Measurements from ENCODE around the gene OR9A4.
A peak's percentile ranks its signal among the peaks of the same experiment; 100 is the strongest.

OR9A4 gene

DNA sequence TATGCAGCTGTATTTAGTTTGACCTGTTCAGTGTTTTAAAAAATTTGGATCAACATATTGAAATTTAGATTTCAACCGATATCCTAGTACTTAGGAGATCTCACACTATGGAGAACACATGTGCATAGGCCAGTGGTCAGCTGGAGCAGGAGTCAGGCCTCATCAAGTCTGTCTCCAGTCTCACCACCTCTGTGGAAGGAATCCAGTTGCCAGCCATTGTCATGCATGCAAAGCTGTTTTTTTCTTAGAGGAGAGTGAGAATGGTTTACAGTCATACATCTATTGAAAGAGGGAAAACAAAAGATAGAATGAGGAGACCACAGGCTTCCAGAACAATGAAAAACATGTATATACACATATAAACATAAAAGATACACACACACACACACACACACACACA, 38.1 kb downstream of the OR9A4 start (continued):
- TF ChIP-seq, protein P1, sequence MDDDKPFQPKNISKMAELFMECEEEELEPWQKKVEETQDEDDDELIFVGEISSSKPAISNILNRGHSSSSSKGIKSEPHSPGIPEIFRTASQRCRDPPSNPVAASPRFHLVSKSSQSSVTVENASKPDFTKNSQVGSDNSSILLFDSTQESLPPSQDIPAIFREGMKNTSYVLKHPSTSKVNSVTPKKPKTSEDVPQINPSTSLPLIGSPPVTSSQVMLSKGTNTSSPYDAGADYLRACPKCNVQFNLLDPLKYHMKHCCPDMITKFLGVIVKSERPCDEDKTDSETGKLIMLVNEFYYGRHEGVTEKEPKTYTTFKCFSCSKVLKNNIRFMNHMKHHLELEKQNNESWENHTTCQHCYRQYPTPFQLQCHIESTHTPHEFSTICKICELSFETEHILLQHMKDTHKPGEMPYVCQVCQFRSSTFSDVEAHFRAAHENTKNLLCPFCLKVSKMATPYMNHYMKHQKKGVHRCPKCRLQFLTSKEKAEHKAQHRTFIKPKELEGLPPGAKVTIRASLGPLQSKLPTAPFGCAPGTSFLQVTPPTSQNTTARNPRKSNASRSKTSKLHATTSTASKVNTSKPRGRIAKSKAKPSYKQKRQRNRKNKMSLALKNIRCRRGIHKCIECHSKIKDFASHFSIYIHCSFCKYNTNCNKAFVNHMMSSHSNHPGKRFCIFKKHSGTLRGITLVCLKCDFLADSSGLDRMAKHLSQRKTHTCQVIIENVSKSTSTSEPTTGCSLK (tag by site-specific recombination; IDR thresholded peaks at IDR 0.05): no peak
- TF ChIP-seq, protein P2, sequence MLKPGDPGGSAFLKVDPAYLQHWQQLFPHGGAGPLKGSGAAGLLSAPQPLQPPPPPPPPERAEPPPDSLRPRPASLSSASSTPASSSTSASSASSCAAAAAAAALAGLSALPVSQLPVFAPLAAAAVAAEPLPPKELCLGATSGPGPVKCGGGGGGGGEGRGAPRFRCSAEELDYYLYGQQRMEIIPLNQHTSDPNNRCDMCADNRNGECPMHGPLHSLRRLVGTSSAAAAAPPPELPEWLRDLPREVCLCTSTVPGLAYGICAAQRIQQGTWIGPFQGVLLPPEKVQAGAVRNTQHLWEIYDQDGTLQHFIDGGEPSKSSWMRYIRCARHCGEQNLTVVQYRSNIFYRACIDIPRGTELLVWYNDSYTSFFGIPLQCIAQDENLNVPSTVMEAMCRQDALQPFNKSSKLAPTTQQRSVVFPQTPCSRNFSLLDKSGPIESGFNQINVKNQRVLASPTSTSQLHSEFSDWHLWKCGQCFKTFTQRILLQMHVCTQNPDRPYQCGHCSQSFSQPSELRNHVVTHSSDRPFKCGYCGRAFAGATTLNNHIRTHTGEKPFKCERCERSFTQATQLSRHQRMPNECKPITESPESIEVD (tag by site-specific recombination; IDR thresholded peaks at IDR 0.05): no peak

DNA sequence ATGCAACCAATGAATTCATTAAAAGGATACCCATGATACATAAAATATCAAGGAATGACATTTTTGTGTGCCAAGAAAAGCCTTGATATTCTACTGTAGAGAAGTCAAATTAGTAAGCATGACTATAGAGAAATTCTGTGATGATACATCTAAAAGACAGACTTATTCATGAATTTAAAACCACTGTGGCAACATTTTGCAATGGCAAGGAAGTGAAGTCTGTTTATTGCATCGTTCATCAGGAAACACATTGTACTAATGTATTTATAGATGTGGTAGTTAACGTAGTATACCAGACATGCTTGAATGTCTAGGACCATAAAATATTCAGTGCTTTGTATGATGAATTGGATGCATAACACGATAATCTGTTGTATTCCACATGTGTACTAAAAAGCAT, 39.9 kb downstream of the OR9A4 start:
- Histone ChIP-seq H3K27ac (ENCODE audit: extremely low read depth, low read depth, low read length) (no peak overlapping the region), H3K36me3 (ENCODE audit: control insufficient read depth in 2 of 2, insufficient read depth in 1 of 2, low read length in 2 of 2) (no peaks in the 10 kb centered on the region), H3K4me1 (ENCODE audit: control insufficient read depth, insufficient read depth, low read length) (no peaks in the 10 kb centered on the region), H3K9me3 (ENCODE audit: control insufficient read depth, insufficient read depth, low read depth, low read length) (no peaks in the 10 kb centered on the region), H3K4me3 (ENCODE audit: low read depth, low read length) (no peak overlapping the region)
- TF ChIP-seq ZNF354C (tag by site-specific recombination; IDR thresholded peaks at IDR 0.05; ENCODE audit: borderline replicate concordance, low read depth): no peak
- no peak for TF ChIP-seq ZNF426 (tag by site-specific recombination; IDR thresholded peaks at IDR 0.05)
- TF ChIP-seq ZBTB7A (tag by site-specific recombination; IDR thresholded peaks at IDR 0.05; ENCODE audit: low read depth): no peak
- no peak for TF ChIP-seq KLF1 (tag by site-specific recombination; IDR thresholded peaks at IDR 0.05)
- TF ChIP-seq ZNF184 (tag by site-specific recombination; IDR thresholded peaks at IDR 0.05): no peak
- ChIA-PET POLR2A (no interaction called here), CTCF (no interaction called here)

DNA sequence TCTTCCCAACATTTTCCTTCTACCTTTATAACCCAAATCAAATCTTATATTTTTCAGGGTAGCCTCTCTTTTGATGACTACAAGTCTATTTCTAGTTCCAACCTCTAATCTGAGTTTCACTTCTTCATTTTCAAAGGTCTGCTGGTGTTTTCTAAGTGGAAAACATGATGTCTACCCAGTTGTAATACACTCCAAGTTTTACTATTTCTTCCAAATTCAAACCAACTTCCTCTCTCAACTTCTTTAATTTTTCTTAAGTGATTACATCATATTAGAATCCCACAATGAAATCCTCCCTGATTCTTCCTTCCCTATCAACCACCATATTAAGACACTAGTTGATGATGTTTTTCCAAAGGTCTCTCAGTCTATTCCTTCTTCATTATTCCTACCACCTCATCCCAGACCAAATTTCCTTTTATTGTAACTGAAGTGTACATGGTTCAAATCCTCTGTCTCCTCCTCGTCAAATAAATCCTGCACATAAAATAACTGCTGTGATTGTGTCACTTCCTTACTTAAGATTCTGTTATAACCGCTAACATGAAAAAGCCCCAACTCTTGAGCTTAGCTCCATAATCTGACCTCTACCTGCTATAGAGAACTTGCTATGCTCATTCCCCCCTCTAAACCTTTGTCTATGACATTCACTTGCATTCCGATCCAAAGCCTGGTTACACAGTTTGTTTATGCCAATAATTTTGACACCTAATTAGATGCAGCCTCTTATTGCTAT, 44.7 kb downstream of the OR9A4 start:
- Histone ChIP-seq H3K9me3 (ENCODE audit: control insufficient read depth, insufficient read depth, low read depth, low read length) (no peaks in the 10 kb centered on the region), H3K36me3 (ENCODE audit: control insufficient read depth in 2 of 2, insufficient read depth in 1 of 2, low read length in 2 of 2) (no peaks in the 10 kb centered on the region), H3K4me1 (ENCODE audit: control insufficient read depth, insufficient read depth, low read length) (no peaks in the 10 kb centered on the region), H3K27ac (ENCODE audit: extremely low read depth, low read depth, low read length) (no peak overlapping the region), H3K4me3 (ENCODE audit: low read depth, low read length) (no peak overlapping the region)
- TF ChIP-seq, protein P3, sequence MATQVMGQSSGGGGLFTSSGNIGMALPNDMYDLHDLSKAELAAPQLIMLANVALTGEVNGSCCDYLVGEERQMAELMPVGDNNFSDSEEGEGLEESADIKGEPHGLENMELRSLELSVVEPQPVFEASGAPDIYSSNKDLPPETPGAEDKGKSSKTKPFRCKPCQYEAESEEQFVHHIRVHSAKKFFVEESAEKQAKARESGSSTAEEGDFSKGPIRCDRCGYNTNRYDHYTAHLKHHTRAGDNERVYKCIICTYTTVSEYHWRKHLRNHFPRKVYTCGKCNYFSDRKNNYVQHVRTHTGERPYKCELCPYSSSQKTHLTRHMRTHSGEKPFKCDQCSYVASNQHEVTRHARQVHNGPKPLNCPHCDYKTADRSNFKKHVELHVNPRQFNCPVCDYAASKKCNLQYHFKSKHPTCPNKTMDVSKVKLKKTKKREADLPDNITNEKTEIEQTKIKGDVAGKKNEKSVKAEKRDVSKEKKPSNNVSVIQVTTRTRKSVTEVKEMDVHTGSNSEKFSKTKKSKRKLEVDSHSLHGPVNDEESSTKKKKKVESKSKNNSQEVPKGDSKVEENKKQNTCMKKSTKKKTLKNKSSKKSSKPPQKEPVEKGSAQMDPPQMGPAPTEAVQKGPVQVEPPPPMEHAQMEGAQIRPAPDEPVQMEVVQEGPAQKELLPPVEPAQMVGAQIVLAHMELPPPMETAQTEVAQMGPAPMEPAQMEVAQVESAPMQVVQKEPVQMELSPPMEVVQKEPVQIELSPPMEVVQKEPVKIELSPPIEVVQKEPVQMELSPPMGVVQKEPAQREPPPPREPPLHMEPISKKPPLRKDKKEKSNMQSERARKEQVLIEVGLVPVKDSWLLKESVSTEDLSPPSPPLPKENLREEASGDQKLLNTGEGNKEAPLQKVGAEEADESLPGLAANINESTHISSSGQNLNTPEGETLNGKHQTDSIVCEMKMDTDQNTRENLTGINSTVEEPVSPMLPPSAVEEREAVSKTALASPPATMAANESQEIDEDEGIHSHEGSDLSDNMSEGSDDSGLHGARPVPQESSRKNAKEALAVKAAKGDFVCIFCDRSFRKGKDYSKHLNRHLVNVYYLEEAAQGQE (tag by site-specific recombination; IDR thresholded peaks at IDR 0.05): no peak
- TF ChIP-seq, protein P4, sequence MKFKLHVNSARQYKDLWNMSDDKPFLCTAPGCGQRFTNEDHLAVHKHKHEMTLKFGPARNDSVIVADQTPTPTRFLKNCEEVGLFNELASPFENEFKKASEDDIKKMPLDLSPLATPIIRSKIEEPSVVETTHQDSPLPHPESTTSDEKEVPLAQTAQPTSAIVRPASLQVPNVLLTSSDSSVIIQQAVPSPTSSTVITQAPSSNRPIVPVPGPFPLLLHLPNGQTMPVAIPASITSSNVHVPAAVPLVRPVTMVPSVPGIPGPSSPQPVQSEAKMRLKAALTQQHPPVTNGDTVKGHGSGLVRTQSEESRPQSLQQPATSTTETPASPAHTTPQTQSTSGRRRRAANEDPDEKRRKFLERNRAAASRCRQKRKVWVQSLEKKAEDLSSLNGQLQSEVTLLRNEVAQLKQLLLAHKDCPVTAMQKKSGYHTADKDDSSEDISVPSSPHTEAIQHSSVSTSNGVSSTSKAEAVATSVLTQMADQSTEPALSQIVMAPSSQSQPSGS (tag by site-specific recombination; IDR thresholded peaks at IDR 0.05; ENCODE audit: low read depth): peak; percentile 37; the same call in 1 of the 2 replicates
- CTCF ChIA-PET: interaction anchor here (1.7 kb wide), 1 partner anchor 15 kb away, joined by 5 read pairs; no protein-coding TSS in a partner anchor
- POLR2A ChIA-PET: no interaction called here

All from HEK293 (cell line).